Activated naive CD8-positive, alpha-beta T cell treated with anti-CD3 and anti-CD28 coated beads for 36 hours (primary cell): ENCODE results near the gene ALDH1A2. TPM values are rescaled to one million over a fixed set of nuclear protein-coding genes. Genes with fewer than 3 reads are reported as not detected.

Experiments used
- DNase-seq: peaks from one replicate; pipeline ENCODE4 v3.0.0; 2021
- H3K27ac Mint-ChIP-seq: one replicate; pipeline ENCODE4 v1.8.0; 2022; ENCODE audit warnings: mild to moderate bottlenecking, moderate library complexity, mixed read lengths
- H3K27me3 Mint-ChIP-seq: one replicate; pipeline ENCODE4 v1.8.0; 2022; ENCODE audit warnings: mild to moderate bottlenecking, mixed read lengths
- H3K36me3 Mint-ChIP-seq: one replicate; pipeline ENCODE4 v1.8.0; 2021; ENCODE audit warnings: mild to moderate bottlenecking, mixed read lengths
- H3K4me1 Mint-ChIP-seq: one replicate; pipeline ENCODE4 v1.8.0; 2021; ENCODE audit warnings: mixed read lengths
- H3K4me3 Mint-ChIP-seq: one replicate; pipeline ENCODE4 v1.8.0; 2022; ENCODE audit warnings: mild to moderate bottlenecking, moderate library complexity, mixed read lengths
- H3K9me3 Mint-ChIP-seq: one replicate; pipeline ENCODE4 v1.8.0; 2022; ENCODE audit warnings: mixed read lengths
- total RNA-seq, 2 experiments: library from RNA; stranded (reverse); gene quantifications; one replicate each; pipeline ENCODE4 v1.2.3, GENCODE V29; 2021

The ALDH1A2 gene
- total RNA-seq, 2 experiments from 2014 or later, result 0.35 to 0.90 TPM

GRCh38 chr15:57953874-57954273 lies 111.6 kb downstream of the ALDH1A2 start:
- DNase-seq, result no peak
- Mint-ChIP-seq H3K27ac (no peak overlapping the region), H3K4me1 (no peaks in the 10 kb centered on the region), H3K27me3 (peaks cover 9% of the 10 kb centered on the region), H3K4me3 (no peak overlapping the region), H3K36me3 (no peaks in the 10 kb centered on the region), H3K9me3 (no peaks in the 10 kb centered on the region)

- Mint-ChIP-seq H3K4me3 (no peak overlapping the region), H3K36me3 (no peaks in the 10 kb centered on the region), H3K9me3 (no peaks in the 10 kb centered on the region), H3K4me1 (no peaks in the 10 kb centered on the region), H3K27me3 (peaks cover 4% of the 10 kb centered on the region), H3K27ac (no peak overlapping the region)
- DNase-seq, result no peak
Observed at GRCh38 chr15:57951328-57951932, 114.1 kb downstream of the ALDH1A2 start.

- no peaks in the 10 kb centered on the region for H3K9me3 Mint-ChIP-seq
- H3K4me1 Mint-ChIP-seq, result no peaks in the 10 kb centered on the region
- no peak for DNase-seq
- no peak overlapping the region for H3K27ac Mint-ChIP-seq
- H3K27me3 Mint-ChIP-seq, result peaks cover 8% of the 10 kb centered on the region
- no peak overlapping the region for H3K4me3 Mint-ChIP-seq
- H3K36me3 Mint-ChIP-seq, result no peaks in the 10 kb centered on the region
Observed at GRCh38 chr15:57950381-57950946, 115.0 kb downstream of the ALDH1A2 start.

GRCh38 chr15:57949374-57949943 lies 116.1 kb downstream of the ALDH1A2 start:
- H3K36me3 Mint-ChIP-seq, result no peaks in the 10 kb centered on the region
- no peak overlapping the region for H3K4me3 Mint-ChIP-seq
- no peak overlapping the region for H3K27ac Mint-ChIP-seq
- DNase-seq, result no peak
- peaks cover 8% of the 10 kb centered on the region for H3K27me3 Mint-ChIP-seq
- no peaks in the 10 kb centered on the region for H3K9me3 Mint-ChIP-seq
- no peaks in the 10 kb centered on the region for H3K4me1 Mint-ChIP-seq

- Mint-ChIP-seq H3K4me3 (no peak overlapping the region), H3K36me3 (no peaks in the 10 kb centered on the region), H3K27me3 (peaks cover 8% of the 10 kb centered on the region), H3K27ac (no peak overlapping the region), H3K4me1 (no peaks in the 10 kb centered on the region), H3K9me3 (no peaks in the 10 kb centered on the region)
- no peak for DNase-seq
Observed at GRCh38 chr15:57948351-57949289, 116.9 kb downstream of the ALDH1A2 start.

GRCh38 chr15:57947781-57948180 lies 117.7 kb downstream of the ALDH1A2 start:
- Mint-ChIP-seq H3K36me3 (no peaks in the 10 kb centered on the region), H3K27ac (no peak overlapping the region), H3K4me3 (no peak overlapping the region), H3K27me3 (peaks cover 8% of the 10 kb centered on the region), H3K9me3 (no peaks in the 10 kb centered on the region), H3K4me1 (no peaks in the 10 kb centered on the region)
- no peak for DNase-seq

GRCh38 chr15:57947282-57947681 lies 118.2 kb downstream of the ALDH1A2 start:
- H3K27me3 Mint-ChIP-seq, result peaks cover 8% of the 10 kb centered on the region

GRCh38 chr15:57946491-57947048 lies 118.9 kb downstream of the ALDH1A2 start:
- peaks cover 13% of the 10 kb centered on the region for H3K27me3 Mint-ChIP-seq
- no peak for DNase-seq
- H3K4me3 Mint-ChIP-seq, result no peak overlapping the region
- no peaks in the 10 kb centered on the region for H3K9me3 Mint-ChIP-seq
- H3K27ac Mint-ChIP-seq, result no peak overlapping the region
- H3K4me1 Mint-ChIP-seq, result no peaks in the 10 kb centered on the region
- H3K36me3 Mint-ChIP-seq, result no peaks in the 10 kb centered on the region

More at GRCh38 chr15:57947282-57947681, 118.2 kb downstream of the ALDH1A2 start:
- H3K4me1 Mint-ChIP-seq, result no peaks in the 10 kb centered on the region
- H3K9me3 Mint-ChIP-seq, result no peaks in the 10 kb centered on the region
- H3K27ac Mint-ChIP-seq, result no peak overlapping the region
- DNase-seq, result no peak
- H3K4me3 Mint-ChIP-seq, result no peak overlapping the region
- no peaks in the 10 kb centered on the region for H3K36me3 Mint-ChIP-seq

GRCh38 chr15:57945616-57946015 lies 119.9 kb downstream of the ALDH1A2 start:
- no peaks in the 10 kb centered on the region for H3K4me1 Mint-ChIP-seq
- peaks cover 19% of the 10 kb centered on the region for H3K27me3 Mint-ChIP-seq
- no peak overlapping the region for H3K27ac Mint-ChIP-seq
- H3K36me3 Mint-ChIP-seq, result no peaks in the 10 kb centered on the region
- no peaks in the 10 kb centered on the region for H3K9me3 Mint-ChIP-seq
- DNase-seq, result no peak
- no peak overlapping the region for H3K4me3 Mint-ChIP-seq

GRCh38 chr15:57943754-57944420 lies 121.6 kb downstream of the ALDH1A2 start:
- Mint-ChIP-seq H3K9me3 (no peaks in the 10 kb centered on the region), H3K4me3 (no peak overlapping the region), H3K36me3 (no peaks in the 10 kb centered on the region), H3K27me3 (peaks cover 30% of the 10 kb centered on the region), H3K27ac (no peak overlapping the region), H3K4me1 (no peaks in the 10 kb centered on the region)
- DNase-seq, result no peak

GRCh38 chr15:57943171-57943570 lies 122.3 kb downstream of the ALDH1A2 start:
- Mint-ChIP-seq H3K27me3 (peaks cover 34% of the 10 kb centered on the region), H3K4me3 (no peak overlapping the region), H3K27ac (no peak overlapping the region), H3K4me1 (no peaks in the 10 kb centered on the region), H3K36me3 (no peaks in the 10 kb centered on the region), H3K9me3 (peaks cover under 1% of the 10 kb centered on the region)
- DNase-seq, result no peak

- Mint-ChIP-seq H3K27ac (no peak overlapping the region), H3K9me3 (peaks cover 2% of the 10 kb centered on the region), H3K4me1 (no peaks in the 10 kb centered on the region), H3K4me3 (no peak overlapping the region), H3K36me3 (no peaks in the 10 kb centered on the region), H3K27me3 (peaks cover 41% of the 10 kb centered on the region)
- no peak for DNase-seq
Observed at GRCh38 chr15:57941816-57942215, 123.7 kb downstream of the ALDH1A2 start.

- H3K4me1 Mint-ChIP-seq, result no peaks in the 10 kb centered on the region
- H3K36me3 Mint-ChIP-seq, result no peaks in the 10 kb centered on the region
- no peak for DNase-seq
- peaks cover 43% of the 10 kb centered on the region for H3K27me3 Mint-ChIP-seq
- H3K27ac Mint-ChIP-seq, result no peak overlapping the region
- H3K4me3 Mint-ChIP-seq, result no peak overlapping the region
- H3K9me3 Mint-ChIP-seq, result no peaks in the 10 kb centered on the region
Observed at GRCh38 chr15:57932348-57932747, 133.2 kb downstream of the ALDH1A2 start.

GRCh38 chr15:57931570-57931969 lies 133.9 kb downstream of the ALDH1A2 start:
- H3K27me3 Mint-ChIP-seq, result peaks cover 38% of the 10 kb centered on the region
- H3K27ac Mint-ChIP-seq, result no peak overlapping the region
- no peaks in the 10 kb centered on the region for H3K4me1 Mint-ChIP-seq
- H3K36me3 Mint-ChIP-seq, result no peaks in the 10 kb centered on the region
- H3K9me3 Mint-ChIP-seq, result no peaks in the 10 kb centered on the region
- H3K4me3 Mint-ChIP-seq, result no peak overlapping the region
- DNase-seq, result no peak
